A549 (cell line): ENCODE results near the gene TAF3.

ENCODE experiments used
- BHLHE40 ChIP-seq: IDR thresholded peaks from 2 replicates; pipeline ENCODE4 v1.6.1; 2012; ENCODE audit warnings: low read depth, low read length, inconsistent platforms
- CHD2 ChIP-seq: fragments of 150-350 bp; IDR thresholded peaks from 2 replicates; pipeline ENCODE4 v1.6.1; 2014; ENCODE audit warnings: low read length; ENCODE audit not compliant: partially characterized antibody
- CTCF ChIP-seq: fragments of >200 bp; sonication (Bioruptor Twin); formaldehyde crosslinking; IDR thresholded peaks from 3 replicates; pipeline ENCODE4 v1.5.1; 2016
- EP300 ChIP-seq, 2 experiments: fragments of >200 bp; sonication (Bioruptor Twin); formaldehyde crosslinking; IDR thresholded peaks; 2 replicates in 1 of 2; 3 replicates in 1 of 2; pipeline ENCODE4 v1.6.1; 2016 to 2017
- JUN ChIP-seq, 2 experiments: fragments of >200 bp; sonication (Bioruptor Twin); formaldehyde crosslinking; IDR thresholded peaks; 2 replicates in 1 of 2; 3 replicates in 1 of 2; pipeline ENCODE4 v1.6.1; 2016 to 2017
- MYC ChIP-seq: IDR thresholded peaks from 2 replicates; pipeline ENCODE4 v1.6.1; 2012; ENCODE audit warnings: mild to moderate bottlenecking, inconsistent platforms, low read length, improper control_type of control experiment, borderline replicate concordance
- NPAS2 ChIP-seq: fragments of 250-450 bp; sonication (Bioruptor Pico); IDR thresholded peaks from 2 replicates; pipeline ENCODE4 v1.8.0; 2022; ENCODE audit warnings: mild to moderate bottlenecking, moderate library complexity, borderline replicate concordance
- NR3C1 ChIP-seq: fragments of >200 bp; sonication (Bioruptor Twin); formaldehyde crosslinking; IDR thresholded peaks from 3 replicates; pipeline ENCODE4 v1.6.1; 2017
- POLR2A ChIP-seq: IDR thresholded peaks from 2 replicates; pipeline ENCODE4 v1.6.1; 2012; ENCODE audit warnings: mild to moderate bottlenecking, low read length
- POLR2AphosphoS2 ChIP-seq: conservative IDR thresholded peaks from 2 replicates; pipeline ENCODE4 v1.6.1; 2012; ENCODE audit warnings: low read length, improper control_type of control experiment, inconsistent platforms
- SMC3 ChIP-seq: fragments of >200 bp; sonication (Bioruptor Twin); formaldehyde crosslinking; IDR thresholded peaks from 3 replicates; pipeline ENCODE4 v1.6.1; 2018; ENCODE audit warnings: inconsistent platforms
- ZFP36 ChIP-seq: fragments of 450-650 bp; IDR thresholded peaks from 2 replicates; pipeline ENCODE4 v1.6.1; 2014; ENCODE audit warnings: borderline replicate concordance; ENCODE audit not compliant: partially characterized antibody
- TF ChIP-seq, protein P1 (sequence below): IDR thresholded peaks from 2 replicates; pipeline ENCODE4 v1.6.1; 2012

- TF ChIP-seq, protein P1, sequence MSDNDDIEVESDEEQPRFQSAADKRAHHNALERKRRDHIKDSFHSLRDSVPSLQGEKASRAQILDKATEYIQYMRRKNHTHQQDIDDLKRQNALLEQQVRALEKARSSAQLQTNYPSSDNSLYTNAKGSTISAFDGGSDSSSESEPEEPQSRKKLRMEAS = no peak
- TF ChIP-seq CTCF (no peak), POLR2AphosphoS2 (no peak), SMC3 (no peak), POLR2A (no peak), NR3C1 (no peak), EP300 (IDR thresholded peaks at IDR 0.05) (no peak), BHLHE40 (no peak), MYC (no peak), NPAS2 (no peak), JUN (IDR thresholded peaks at IDR 0.05) (no peak), ZFP36 (no peak), CHD2 (no peak)
These were observed 77.4 kb downstream of the TAF3 start for GRCh38 chr10:7895699-7896090.
